ENCODE data around the gene DAND5.

DAND5 gene

GRCh38 chr19:13010038-13010991, 40.9 kb downstream of the DAND5 start:
- no peak for DNase-seq (ENCODE audit: low spot score)

- no peak for DNase-seq (ENCODE audit: low spot score)
Measured at GRCh38 chr19:13010992-13011652, 41.7 kb downstream of the DAND5 start.

DNA sequence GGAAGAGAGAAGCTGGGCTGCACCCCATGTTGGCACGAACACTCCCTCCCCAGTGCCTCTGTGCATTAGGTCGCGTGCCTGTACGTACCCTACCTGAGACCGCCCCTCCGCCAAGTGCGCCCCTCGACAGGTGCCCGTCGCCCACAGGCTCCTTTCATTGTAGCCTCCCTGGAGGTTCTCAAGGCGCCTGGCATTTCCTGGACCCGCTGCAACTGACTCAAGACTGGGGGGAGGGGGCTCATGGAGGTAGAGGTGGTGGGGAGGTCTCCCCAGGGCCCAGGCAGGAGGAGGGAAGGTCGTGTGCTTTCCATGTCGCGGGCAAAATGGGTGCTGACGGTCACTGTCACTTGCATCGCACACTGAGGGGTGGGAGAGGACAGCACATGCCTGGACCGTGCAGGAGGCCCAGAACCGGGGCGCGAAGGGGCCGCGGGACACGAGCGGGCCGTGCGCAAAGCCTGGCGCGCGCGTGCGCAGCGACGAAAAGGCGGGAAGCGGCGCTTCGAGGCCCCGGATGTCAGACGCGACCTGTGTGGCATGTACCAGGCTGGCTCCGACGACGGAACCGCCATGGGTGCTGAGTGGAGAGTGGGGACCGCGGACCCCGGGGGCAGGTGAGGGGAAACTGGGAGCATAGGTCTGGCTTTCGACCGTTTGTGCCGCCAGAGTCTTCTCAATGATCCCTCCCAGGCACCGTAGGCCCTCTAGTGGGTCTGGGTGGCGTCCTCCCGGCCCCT, 42.4 kb downstream of the DAND5 start:
- DNase-seq (ENCODE audit: low spot score), result no peak

- no peak for DNase-seq (ENCODE audit: low spot score)
Measured at GRCh38 chr19:13012390-13012689, 43.0 kb downstream of the DAND5 start.

DNA sequence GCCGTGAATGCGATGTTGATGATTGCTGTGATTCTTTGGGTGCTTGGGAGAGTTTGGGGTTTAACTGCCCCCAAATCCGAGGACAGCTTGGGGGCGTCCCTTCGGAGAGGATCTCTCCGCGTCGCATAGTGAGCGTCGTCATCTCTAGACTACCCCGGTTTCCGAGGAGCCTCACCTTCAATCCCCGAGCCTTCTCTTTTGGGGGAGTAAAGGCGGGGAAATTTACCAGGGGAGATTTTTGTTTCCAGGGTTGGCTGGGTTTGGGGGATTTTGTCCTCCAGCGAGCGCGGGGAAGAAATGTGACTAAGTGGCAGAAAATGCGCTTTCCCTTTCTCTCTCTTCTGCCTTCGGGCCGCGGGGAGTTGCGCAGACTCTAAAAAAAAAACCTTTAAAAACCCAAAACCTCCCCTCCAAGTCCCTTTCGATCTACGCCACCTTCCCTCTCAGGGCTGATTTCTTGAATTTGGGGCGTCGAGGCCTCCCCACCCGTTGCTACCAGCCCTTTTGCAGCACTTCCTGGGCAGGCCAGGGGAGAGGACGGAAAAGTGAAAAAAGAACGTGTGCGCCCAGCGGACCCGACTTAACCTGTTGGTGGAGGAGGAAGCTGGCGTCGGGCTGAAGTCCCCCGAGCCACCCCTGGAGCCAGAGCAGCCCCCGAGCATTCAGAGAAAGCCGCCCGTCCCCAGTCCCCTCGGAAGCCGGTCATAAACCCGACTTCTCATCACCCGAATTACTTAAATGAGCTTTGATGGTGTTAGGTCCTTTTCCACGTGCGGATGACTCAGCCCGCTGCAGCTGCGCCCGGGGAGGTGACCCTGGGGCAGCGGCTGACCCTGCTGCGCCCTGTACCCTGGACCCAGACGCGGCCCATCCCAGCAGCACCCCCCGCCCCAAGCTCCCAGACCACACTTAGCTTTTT, 43.6 kb downstream of the DAND5 start:
- DNase-seq (ENCODE audit: low spot score), result no peak

- DNase-seq (ENCODE audit: low spot score), result no peak
Measured at GRCh38 chr19:13013649-13014048, 44.3 kb downstream of the DAND5 start.

GRCh38 chr19:13014101-13014920, 44.9 kb downstream of the DAND5 start:
- DNase-seq (ENCODE audit: low spot score), result peak; percentile 71

DNA sequence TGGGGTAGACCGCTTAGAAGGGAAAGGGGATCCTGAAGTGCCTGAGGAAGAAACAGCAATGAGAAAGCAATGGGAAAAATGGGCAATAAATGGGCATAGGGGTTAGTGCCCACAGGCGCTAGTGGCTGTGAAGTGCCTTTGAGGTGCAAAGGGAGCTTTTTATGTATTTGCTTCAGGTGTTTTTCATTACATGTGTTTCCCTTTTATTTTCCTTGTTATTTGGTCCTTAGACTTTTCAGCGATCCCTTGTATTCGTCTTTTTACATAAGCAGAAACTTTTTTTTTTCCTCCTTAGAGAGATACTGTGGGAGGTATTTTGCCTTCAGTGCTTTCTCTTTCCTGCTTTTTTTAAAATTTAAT, 45.5 kb downstream of the DAND5 start:
- no peak for DNase-seq (ENCODE audit: low spot score)

- DNase-seq (ENCODE audit: low spot score), result no peak
Measured at GRCh38 chr19:13015361-13016223, 46.2 kb downstream of the DAND5 start.

DNA sequence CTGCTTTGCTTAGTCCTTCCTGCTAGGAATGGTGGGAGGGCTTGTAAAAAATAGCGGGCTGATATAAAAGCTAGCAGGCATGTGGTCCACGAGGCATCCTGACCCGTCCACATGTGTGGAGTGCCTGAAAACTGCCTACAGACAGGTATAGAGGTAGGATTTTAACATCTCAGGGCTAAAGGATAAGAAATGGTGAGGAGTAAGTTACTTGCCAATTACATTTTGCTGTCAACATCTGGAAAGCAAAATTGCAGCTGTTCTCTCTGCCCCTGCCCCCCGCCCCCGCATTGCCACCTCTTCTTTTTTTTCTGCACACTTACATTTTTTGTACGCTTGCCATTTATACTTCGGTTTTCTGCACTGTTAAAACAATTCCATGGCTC, 46.9 kb downstream of the DAND5 start:
- no peak for DNase-seq (ENCODE audit: low spot score)

DNA sequence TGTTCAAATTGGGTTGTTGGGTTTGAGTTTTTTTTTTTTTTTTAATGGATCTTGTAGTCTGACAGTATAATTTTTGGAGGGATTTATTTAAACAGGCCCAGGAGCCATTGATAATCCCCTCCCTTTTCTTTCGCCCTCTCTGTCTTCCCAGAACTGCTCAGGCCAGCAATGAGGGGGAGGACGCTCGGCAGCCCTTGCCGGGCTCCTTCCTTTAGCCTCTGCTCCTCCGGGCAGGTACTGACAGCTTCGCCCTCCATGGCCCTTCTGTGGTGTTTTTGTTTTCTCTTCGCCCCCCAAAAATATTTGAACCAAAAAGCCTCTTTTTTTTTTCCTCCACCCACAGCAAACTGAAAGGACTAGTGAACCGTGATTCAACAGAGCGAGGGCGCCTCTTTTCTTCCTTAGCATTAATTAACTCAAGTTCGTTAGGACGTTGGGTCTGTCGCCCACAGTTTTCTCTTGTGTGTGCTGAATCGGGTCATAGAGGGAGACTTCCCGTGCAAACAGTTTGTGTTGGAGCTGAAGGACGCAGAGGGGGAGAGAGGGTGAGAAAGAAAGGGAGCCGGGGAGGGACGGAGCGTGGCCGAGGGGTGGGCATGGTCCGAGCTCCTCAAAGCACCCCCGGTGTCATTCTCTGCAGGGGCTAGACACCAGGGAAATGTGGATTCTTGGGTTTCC, 47.4 kb downstream of the DAND5 start:
- peak; percentile 77 for DNase-seq (ENCODE audit: low spot score)

- DNase-seq (ENCODE audit: low spot score), result no peak
Measured at GRCh38 chr19:13017306-13018034, 48.1 kb downstream of the DAND5 start.

- no peak for DNase-seq (ENCODE audit: low spot score)
Measured at GRCh38 chr19:13018035-13018914, 48.9 kb downstream of the DAND5 start.

DNA sequence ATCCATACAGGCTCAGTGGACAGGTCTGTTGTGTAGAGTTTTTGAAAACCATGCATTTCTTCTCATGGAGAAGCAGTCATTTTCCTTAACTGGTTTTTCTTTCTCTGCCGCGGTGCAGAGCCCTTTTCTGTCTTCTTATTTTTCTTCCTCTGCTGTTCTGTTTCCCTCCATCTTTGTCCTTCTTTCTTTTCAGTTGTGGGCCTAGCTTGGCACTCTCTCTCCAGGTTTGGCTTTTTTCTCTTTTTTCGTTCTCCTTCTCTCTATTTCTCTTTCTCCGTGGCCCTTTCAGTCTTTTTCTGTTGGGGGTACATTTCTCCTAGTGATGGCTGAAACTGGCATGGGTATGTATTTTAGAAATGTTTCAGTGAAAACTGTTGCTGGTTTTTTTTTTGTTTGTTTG, 50.0 kb downstream of the DAND5 start:
- no peak for DNase-seq (ENCODE audit: low spot score)

DNA sequence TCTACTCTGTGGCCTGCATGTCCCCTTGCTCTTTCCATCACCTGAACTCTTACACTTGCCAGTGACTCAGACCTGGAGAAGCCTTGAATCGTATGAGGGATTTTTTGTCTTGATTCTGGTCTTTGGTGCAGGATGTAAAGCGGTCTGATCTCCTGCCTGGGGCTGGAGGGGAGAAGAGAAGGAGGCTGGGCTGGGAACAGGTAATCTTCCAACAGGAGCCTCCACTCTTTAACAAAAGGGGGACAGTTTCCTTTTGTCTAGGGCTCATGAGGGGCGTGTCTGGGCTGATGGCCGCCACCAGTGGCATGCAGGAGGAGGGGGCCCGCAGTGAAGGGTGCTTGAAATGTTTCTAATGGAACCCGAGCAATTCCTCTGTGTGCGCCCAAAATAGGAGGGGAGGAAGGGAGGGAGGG, 50.6 kb downstream of the DAND5 start:
- no peak for DNase-seq (ENCODE audit: low spot score)

- peak; percentile 67 for DNase-seq (ENCODE audit: low spot score)
Measured at GRCh38 chr19:13022111-13022858, 52.9 kb downstream of the DAND5 start.

Measured in Ammon's horn (tissue), 1 donor.